Activated CD4-positive, alpha-beta T cell treated with anti-CD3 and anti-CD28 coated beads, Interleukin-2, amount 10 ng/mL, durations not matched to agents 24 days and 14 days (primary cell): ENCODE results near the gene CSH1. TPM values are rescaled to one million over a fixed set of nuclear protein-coding genes. Genes with fewer than 3 reads are reported as not detected.
"Not testable (repeated sequence)": the region's sequence is repeated elsewhere in the genome, so short reads cannot be mapped to it uniquely, and the experiment has no call there.

Source experiments
- DNase-seq: peaks from one replicate; pipeline ENCODE4 v3.0.0; 2022
- H3K27ac Mint-ChIP-seq: one replicate; pipeline ENCODE4 v1.8.0; 2022; ENCODE audit warnings: mild to moderate bottlenecking, mixed read lengths
- H3K27me3 Mint-ChIP-seq: one replicate; pipeline ENCODE4 v1.8.0; 2022; ENCODE audit warnings: mixed read lengths
- H3K36me3 Mint-ChIP-seq: one replicate; pipeline ENCODE4 v1.8.0; 2022; ENCODE audit warnings: low read depth, mild to moderate bottlenecking, mixed read lengths
- H3K4me1 Mint-ChIP-seq: one replicate; pipeline ENCODE4 v1.8.0; 2021; ENCODE audit warnings: mixed read lengths
- H3K4me3 Mint-ChIP-seq: one replicate; pipeline ENCODE4 v1.8.0; 2022; ENCODE audit warnings: mild to moderate bottlenecking, moderate library complexity, mixed read lengths
- H3K9me3 Mint-ChIP-seq: one replicate; pipeline ENCODE4 v1.8.0; 2021; ENCODE audit warnings: mixed read lengths
- intact Hi-C: fragments of 100-400 bp; cut with micrococcal nuclease; formaldehyde crosslinking; loops from one replicate; pipeline ENCODE4 v1.15.1; 2023
- total RNA-seq: library from RNA; stranded (reverse); gene quantifications from 2 replicates; pipeline ENCODE4 v1.2.3, GENCODE V29; 2022

The CSH1 gene
- total RNA-seq, 1 donor from 2014 or later: not detected

DNA sequence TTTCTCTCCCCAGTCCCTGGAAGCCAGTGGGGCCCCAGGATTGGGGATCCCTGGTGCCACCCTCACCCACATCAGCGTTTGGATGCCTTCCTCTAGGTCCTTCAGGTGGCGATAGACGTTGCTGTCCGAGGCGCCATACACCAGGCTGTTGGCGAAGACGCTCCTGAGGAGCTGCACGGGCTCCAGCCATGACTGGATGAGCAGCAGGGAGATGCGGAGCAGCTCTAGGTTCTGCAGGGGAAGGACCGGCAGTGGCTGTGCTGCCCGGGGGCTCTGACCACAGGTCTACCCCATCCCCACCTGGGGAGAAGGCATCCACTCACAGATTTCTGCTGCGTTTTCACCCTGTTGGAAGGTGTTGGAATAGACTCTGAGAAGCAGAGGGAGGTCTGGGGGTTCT, 15.7 kb downstream of the CSH1 start:
- Mint-ChIP-seq H3K27ac (no peak overlapping the region), H3K4me1 (peaks cover 5% of the 10 kb centered on the region), H3K9me3 (no peaks in the 10 kb centered on the region), H3K27me3 (peaks cover 9% of the 10 kb centered on the region), H3K4me3 (no peak overlapping the region), H3K36me3 (no peaks in the 10 kb centered on the region)
- DNase-seq: no peak
- intact Hi-C loops: no loop called here

DNA sequence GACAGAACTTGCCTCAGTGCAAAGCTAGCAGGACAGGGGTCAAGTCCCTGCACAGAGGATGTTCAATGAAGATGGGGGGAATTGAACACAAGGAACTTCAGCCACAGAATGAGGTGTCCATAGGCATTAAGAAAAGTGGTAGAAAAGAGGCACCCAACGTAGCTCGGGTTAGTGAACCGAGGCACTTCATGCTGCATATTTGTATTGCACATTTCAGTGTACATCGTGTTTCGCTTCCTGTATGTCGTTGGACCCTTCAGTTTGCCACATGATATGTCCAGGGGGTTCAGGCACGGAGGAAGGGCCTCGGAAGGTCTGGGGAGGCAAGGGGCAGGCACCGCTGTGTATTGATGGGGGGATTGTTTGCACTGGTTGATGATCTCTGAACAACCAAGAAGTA, 18.0 kb downstream of the CSH1 start:
- DNase-seq, H3K36me3 Mint-ChIP-seq, H3K27me3 Mint-ChIP-seq, intact Hi-C loops, H3K4me3 Mint-ChIP-seq, H3K9me3 Mint-ChIP-seq, H3K27ac Mint-ChIP-seq, H3K4me1 Mint-ChIP-seq: not testable (repeated sequence)

- DNase-seq, H3K9me3 Mint-ChIP-seq, intact Hi-C loops, H3K36me3 Mint-ChIP-seq, H3K27ac Mint-ChIP-seq, H3K27me3 Mint-ChIP-seq, H3K4me1 Mint-ChIP-seq, H3K4me3 Mint-ChIP-seq: not testable (repeated sequence)
These were observed 21.7 kb downstream of the CSH1 start for GRCh38 chr17:63874693-63875092.

GRCh38 chr17:63874061-63874626, 22.2 kb downstream of the CSH1 start:
- H3K9me3 Mint-ChIP-seq, DNase-seq, intact Hi-C loops, H3K4me3 Mint-ChIP-seq, H3K27me3 Mint-ChIP-seq, H3K36me3 Mint-ChIP-seq, H3K4me1 Mint-ChIP-seq, H3K27ac Mint-ChIP-seq: not testable (repeated sequence)

DNA sequence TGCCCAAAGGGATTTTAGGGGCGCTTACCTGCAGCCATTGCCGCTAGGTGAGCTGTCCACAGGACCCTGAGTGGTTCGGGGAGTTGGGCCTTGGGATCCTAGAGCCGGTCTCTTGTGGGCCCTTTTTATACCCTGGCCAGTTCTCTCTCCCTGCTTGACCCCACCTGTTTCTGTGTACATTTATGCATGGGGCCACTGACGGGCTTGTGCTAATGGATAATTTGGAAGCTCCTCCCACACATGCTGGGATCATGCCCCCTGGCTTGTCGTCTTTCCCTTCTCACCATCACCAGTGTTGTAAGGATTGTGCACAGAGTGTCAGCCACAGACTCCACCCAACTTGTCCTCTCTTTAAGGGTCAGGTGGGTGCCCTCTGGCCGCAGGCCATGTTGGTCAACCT, 22.8 kb downstream of the CSH1 start, which contains the start of gene CSH2:
Gene CSH2, minus strand, starts transcription at position 101 of the 400 bp plus-strand sequence. Its CDS starts 63 bp downstream, at position 38.
- peaks cover 11% of the 10 kb centered on the region for H3K27me3 Mint-ChIP-seq
- H3K9me3 Mint-ChIP-seq, DNase-seq, H3K27ac Mint-ChIP-seq, H3K4me3 Mint-ChIP-seq, intact Hi-C loops, H3K36me3 Mint-ChIP-seq, H3K4me1 Mint-ChIP-seq: not testable (repeated sequence)

DNA sequence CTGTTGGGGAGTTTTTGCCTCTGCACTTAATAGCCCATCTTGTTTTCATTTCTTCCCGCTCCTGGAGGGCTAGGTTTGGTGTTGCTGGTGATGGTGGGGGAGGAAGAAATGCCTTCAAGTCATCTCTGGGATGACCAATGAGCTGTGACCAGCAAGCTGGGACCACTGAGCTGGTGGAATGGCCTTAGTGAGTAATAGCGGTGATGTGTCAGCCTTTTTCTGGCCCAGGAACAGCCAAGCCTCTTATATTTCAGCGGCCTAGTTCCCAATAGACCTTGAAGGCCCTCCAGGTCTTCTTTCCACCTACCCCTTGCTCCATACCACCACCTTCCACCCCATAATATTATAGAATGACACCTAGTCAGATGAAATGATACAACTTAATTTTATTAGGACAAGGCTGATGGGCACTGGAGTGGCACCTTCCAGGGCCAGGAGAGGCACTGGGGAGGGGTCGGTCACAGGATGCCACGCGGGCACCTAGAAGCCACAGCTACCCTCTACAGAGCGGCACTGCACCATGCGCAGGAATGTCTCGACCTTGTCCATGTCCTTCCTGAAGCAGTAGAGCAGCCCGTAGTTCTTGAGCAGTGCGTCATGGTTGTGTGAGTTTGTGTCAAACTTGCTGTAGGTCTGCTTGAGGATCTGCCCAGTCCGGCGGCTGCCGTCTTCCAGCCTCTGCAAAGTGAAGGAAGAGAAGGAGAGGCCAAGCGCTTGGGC, 24.6 kb downstream of the CSH1 start:
- H3K27ac Mint-ChIP-seq, H3K4me3 Mint-ChIP-seq, H3K9me3 Mint-ChIP-seq, DNase-seq, intact Hi-C loops, H3K36me3 Mint-ChIP-seq, H3K4me1 Mint-ChIP-seq: not testable (repeated sequence)
- peaks cover 11% of the 10 kb centered on the region for H3K27me3 Mint-ChIP-seq

- peaks cover 14% of the 10 kb centered on the region for H3K27me3 Mint-ChIP-seq
- intact Hi-C loops, H3K27ac Mint-ChIP-seq, H3K36me3 Mint-ChIP-seq, DNase-seq, H3K9me3 Mint-ChIP-seq, H3K4me3 Mint-ChIP-seq, H3K4me1 Mint-ChIP-seq: not testable (repeated sequence)
These were observed 26.1 kb downstream of the CSH1 start for GRCh38 chr17:63870292-63870665.

DNA sequence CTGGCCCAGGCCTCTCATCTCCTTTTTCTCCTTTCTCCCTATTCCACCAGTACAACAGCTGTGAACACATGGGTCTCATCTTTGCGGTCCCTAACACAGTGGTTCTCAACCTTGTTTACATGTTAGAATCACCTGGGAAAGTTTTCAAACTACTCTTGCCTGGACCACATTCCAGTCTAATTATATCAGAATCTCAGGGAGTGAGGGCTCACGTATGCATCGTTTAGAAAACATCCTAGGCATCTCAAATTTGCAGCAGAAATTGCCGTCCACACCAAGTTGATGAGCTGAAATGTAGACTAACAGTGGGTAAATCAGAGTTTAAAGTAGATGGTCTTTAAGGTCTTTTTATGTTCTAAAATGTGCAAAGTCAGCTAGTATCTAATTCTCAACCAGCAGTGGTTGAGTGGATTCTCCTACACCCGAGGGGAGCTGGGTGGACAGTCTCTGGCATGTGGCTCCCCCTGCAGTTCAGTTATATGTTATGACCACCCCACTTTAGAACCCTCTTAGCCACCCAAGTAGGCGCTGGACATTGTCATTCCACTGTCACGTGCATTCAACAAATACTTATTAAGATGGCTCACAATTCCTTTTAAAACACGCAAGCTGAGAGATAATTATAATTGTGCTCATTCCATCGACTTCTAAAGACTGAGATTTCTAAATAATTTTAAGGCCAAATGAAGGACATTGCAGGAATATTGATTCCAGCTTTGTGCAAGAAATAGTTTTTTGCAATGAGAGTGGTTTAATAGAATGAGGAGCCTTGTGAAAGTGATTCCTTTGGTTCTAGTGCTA, 26.7 kb downstream of the CSH1 start:
- not testable (repeated sequence) for H3K36me3 Mint-ChIP-seq

GRCh38 chr17:63866625-63867024, 29.7 kb downstream of the CSH1 start:
- H3K36me3 Mint-ChIP-seq, intact Hi-C loops, DNase-seq, H3K27ac Mint-ChIP-seq, H3K4me1 Mint-ChIP-seq, H3K4me3 Mint-ChIP-seq, H3K9me3 Mint-ChIP-seq: not testable (repeated sequence)
- peaks cover 19% of the 10 kb centered on the region for H3K27me3 Mint-ChIP-seq

More for the DNA sequence above, 26.7 kb downstream of the CSH1 start:
- H3K27ac Mint-ChIP-seq, H3K4me3 Mint-ChIP-seq, intact Hi-C loops, H3K4me1 Mint-ChIP-seq, DNase-seq, H3K9me3 Mint-ChIP-seq: not testable (repeated sequence)
- peaks cover 13% of the 10 kb centered on the region for H3K27me3 Mint-ChIP-seq

DNA sequence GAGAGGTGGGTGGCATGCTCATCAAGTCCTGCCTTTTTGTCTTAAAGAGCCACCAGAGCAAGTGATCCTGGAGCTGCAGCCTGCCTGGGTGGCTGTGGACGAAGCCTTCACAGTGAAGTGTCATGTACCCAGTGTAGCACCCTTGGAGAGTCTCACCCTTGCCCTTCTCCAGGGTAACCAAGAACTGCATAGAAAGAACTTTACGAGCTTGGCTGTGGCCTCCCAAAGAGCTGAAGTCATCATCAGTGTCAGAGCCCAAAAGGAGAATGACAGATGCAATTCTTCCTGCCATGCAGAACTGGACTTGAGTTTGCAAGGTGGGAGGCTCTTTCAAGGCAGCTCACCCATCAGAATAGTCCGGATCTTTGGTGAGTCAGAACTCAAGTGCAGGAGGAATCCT, 37.1 kb downstream of the CSH1 start:
- no peak overlapping the region for H3K27ac Mint-ChIP-seq
- H3K4me1 Mint-ChIP-seq: no peaks in the 10 kb centered on the region
- no peak overlapping the region for H3K4me3 Mint-ChIP-seq
- peaks cover 33% of the 10 kb centered on the region for H3K27me3 Mint-ChIP-seq
- DNase-seq: no peak
- no peaks in the 10 kb centered on the region for H3K9me3 Mint-ChIP-seq
- H3K36me3 Mint-ChIP-seq: no peaks in the 10 kb centered on the region
- intact Hi-C loops: no loop called here

DNA sequence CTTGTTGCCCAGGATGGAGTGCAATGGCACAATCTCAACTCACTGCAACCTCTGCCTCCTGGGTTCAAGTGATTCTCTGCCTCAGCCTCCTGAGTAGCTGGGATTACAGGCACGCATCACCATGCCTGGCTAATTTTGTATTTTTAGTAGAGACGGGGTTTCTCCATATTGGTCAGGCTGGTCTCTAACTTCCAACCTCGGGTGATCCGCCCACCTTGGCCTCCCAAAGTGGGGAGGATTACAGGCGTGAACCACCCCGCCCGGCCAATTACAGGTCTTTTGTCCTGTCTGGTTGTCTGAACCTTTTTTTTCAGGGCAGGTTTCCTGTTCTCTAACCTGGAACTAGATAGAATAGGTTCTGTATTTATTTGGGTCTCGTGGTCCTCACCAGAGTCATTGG, 39.9 kb downstream of the CSH1 start:
- DNase-seq, H3K36me3 Mint-ChIP-seq, H3K27ac Mint-ChIP-seq, H3K4me3 Mint-ChIP-seq, H3K4me1 Mint-ChIP-seq, intact Hi-C loops, H3K9me3 Mint-ChIP-seq: not testable (repeated sequence)
- peaks cover 34% of the 10 kb centered on the region for H3K27me3 Mint-ChIP-seq

GRCh38 chr17:63855185-63855584, 41.2 kb downstream of the CSH1 start:
- Mint-ChIP-seq H3K27me3 (peaks cover 33% of the 10 kb centered on the region), H3K9me3 (no peaks in the 10 kb centered on the region), H3K27ac (no peak overlapping the region), H3K4me3 (no peak overlapping the region), H3K36me3 (no peaks in the 10 kb centered on the region), H3K4me1 (no peaks in the 10 kb centered on the region)
- DNase-seq: no peak
- intact Hi-C loops: no loop called here

- no peak for DNase-seq
- no peaks in the 10 kb centered on the region for H3K36me3 Mint-ChIP-seq
- peaks cover 28% of the 10 kb centered on the region for H3K27me3 Mint-ChIP-seq
- intact Hi-C loops: no loop called here
- H3K4me1 Mint-ChIP-seq: peaks cover 2% of the 10 kb centered on the region
- H3K4me3 Mint-ChIP-seq: no peak overlapping the region
- no peak overlapping the region for H3K27ac Mint-ChIP-seq
- H3K9me3 Mint-ChIP-seq: no peaks in the 10 kb centered on the region
These were observed 41.7 kb downstream of the CSH1 start for GRCh38 chr17:63854709-63855108.

DNA sequence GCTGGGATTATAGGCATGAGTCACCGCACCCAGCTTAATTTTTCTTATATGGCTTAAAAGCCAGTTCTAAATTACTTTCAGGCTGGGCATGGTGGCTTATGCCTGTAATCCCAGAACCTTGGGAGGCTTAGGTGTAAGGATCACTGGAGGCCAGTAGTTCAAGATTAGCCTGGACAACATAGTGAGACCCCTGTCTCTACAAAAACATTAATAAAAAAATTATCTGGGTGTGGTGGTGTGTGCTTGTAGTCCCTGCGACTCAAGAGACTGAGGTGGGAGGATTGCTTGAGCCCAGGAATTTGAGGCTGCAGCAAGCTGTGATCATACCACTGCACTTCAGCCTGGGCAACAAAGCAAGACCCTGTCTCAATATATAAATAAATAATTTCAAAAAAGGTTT, 43.1 kb downstream of the CSH1 start:
- Mint-ChIP-seq H3K27ac (no peak overlapping the region), H3K36me3 (peaks cover 3% of the 10 kb centered on the region), H3K4me1 (peaks cover 13% of the 10 kb centered on the region), H3K27me3 (peaks cover 21% of the 10 kb centered on the region), H3K9me3 (peaks cover 4% of the 10 kb centered on the region), H3K4me3 (no peak overlapping the region)
- intact Hi-C loops: no loop called here
- DNase-seq: no peak
